Testis (tissue), 2 donors: ENCODE measurements around the gene CREB3.

Source experiments
- CTCF ChIP-seq, 3 experiments: fragments of 450-650 bp in 2 of 3; fragments of 200-600 bp in 1 of 3; sonication (generic) in 1 of 3; IDR thresholded peaks; one replicate each; pipeline ENCODE4 v1.5.1; 2016 to 2019; ENCODE audit warnings: antibody characterized with exemption in 3 of 3, mild to moderate bottlenecking in 2 of 3, moderate library complexity in 1 of 3
- POLR2A ChIP-seq: fragments of 450-650 bp; IDR thresholded peaks from one replicate; pipeline ENCODE4 v1.6.1; 2017; ENCODE audit warnings: antibody characterized with exemption, mild to moderate bottlenecking, moderate library complexity

- TF ChIP-seq CTCF (IDR thresholded peaks at IDR 0.05) = peak; percentile 17 to 47 (median 27)
- TF ChIP-seq POLR2A = no peak
These were observed 2.6 kb upstream of the CREB3 start for GRCh38 chr9:35729700-35730485.
